ENCODE results near the gene RBMS3.

Gene RBMS3

GRCh38 chr3:29683018-29683993 lies 402.4 kb downstream of the RBMS3 start:
- TF ChIP-seq, protein P1, sequence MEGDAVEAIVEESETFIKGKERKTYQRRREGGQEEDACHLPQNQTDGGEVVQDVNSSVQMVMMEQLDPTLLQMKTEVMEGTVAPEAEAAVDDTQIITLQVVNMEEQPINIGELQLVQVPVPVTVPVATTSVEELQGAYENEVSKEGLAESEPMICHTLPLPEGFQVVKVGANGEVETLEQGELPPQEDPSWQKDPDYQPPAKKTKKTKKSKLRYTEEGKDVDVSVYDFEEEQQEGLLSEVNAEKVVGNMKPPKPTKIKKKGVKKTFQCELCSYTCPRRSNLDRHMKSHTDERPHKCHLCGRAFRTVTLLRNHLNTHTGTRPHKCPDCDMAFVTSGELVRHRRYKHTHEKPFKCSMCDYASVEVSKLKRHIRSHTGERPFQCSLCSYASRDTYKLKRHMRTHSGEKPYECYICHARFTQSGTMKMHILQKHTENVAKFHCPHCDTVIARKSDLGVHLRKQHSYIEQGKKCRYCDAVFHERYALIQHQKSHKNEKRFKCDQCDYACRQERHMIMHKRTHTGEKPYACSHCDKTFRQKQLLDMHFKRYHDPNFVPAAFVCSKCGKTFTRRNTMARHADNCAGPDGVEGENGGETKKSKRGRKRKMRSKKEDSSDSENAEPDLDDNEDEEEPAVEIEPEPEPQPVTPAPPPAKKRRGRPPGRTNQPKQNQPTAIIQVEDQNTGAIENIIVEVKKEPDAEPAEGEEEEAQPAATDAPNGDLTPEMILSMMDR (IDR thresholded peaks at IDR 0.05; ENCODE audit: control extremely low read depth, extremely low read depth, low read depth, missing control alignments) = no peak
- POLR2A ChIA-PET = no interaction called here

DNA sequence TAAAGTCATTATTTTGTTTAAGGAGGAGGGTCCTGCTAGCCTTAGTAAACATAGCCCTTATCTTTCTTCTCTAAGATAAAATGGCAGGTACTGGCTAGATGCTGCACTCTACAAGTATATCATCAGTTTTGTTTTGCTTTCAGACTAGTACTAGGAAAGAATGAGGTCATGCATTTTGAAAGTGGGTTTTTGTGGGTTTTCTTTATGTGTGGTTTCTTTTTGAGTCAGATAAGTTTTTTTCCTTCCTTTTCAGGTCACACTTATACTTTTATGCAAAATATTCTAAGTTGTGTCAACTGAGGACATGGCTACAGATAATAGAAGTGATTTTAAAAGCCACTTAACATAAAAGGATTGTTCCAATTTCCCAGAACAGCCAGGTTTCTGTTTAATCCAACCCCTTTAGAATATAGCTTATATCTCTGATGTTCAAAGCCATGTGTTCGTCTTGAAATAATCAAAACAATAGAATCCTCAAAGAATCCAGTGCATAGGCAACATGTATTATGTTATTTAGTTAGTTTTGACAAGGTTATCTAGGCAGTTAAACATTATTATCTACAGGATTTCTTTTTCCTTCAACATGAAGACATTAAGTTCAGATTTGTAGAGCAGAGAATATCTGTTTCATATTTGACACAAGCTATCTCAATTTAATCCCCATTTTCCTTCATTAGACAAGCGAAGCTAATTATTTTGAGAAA lies 406.2 kb downstream of the RBMS3 start:
- TF ChIP-seq, protein P1 (IDR thresholded peaks at IDR 0.05; ENCODE audit: control extremely low read depth, extremely low read depth, low read depth, missing control alignments) = no peak
- POLR2A ChIA-PET = no interaction called here
- DNase-seq (ENCODE audit: extremely low spot score) = peak; percentile 57
- CTCF ChIA-PET = interaction anchor here (1.2 kb wide), 1 partner anchor 15 kb away, joined by 3 read pairs; no protein-coding TSS in a partner anchor

More at GRCh38 chr3:29683018-29683993, 402.4 kb downstream of the RBMS3 start:
- CTCF ChIA-PET = interaction anchor here (2.0 kb wide), 1 partner anchor 11 kb away, joined by 5 read pairs; no protein-coding TSS in a partner anchor
- peak; percentile 17 for DNase-seq (ENCODE audit: extremely low spot score)

DNA sequence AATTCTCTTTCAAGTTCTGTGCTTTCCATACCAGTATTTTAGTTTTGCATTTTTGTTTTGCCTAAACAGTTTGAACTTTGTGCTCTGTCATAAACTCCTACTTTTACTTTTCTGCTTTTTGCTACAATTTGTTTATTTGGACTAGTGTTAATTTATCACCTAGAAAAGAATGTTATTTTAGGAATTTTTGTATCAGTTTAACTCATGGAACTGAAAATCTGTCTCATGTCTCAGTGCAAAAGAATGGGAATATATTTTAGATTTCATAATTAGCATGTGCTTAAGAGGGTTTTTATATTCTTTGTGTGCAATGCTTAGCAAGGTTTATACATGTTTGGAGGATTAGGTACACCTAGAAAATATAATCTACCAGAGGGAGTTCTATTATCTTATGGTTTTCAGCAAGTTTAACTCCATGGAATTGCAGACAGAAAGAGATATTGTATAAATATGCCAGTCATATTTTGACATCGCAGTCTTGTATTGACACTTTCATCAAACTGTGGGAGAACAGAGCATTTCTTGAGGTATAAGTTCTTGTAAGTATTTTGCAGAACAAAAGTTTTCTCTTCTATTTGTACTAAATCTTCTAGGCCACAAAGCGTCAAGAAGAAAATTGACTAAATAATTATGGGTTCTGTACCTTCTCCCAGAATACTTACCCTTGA lies 409.9 kb downstream of the RBMS3 start:
- CTCF ChIA-PET = no interaction called here
- no peak for DNase-seq (ENCODE audit: extremely low spot score)
- TF ChIP-seq, protein P1 (IDR thresholded peaks at IDR 0.05; ENCODE audit: control extremely low read depth, extremely low read depth, low read depth, missing control alignments) = no peak
- POLR2A ChIA-PET = no interaction called here

GRCh38 chr3:29693863-29694262 lies 413.0 kb downstream of the RBMS3 start:
- ChIA-PET POLR2A (no interaction called here), CTCF (no interaction called here)
- DNase-seq (ENCODE audit: extremely low spot score) = no peak
- TF ChIP-seq, protein P1 (IDR thresholded peaks at IDR 0.05; ENCODE audit: control extremely low read depth, extremely low read depth, low read depth, missing control alignments) = no peak

GRCh38 chr3:29694331-29694730 lies 413.5 kb downstream of the RBMS3 start:
- ChIA-PET CTCF (no interaction called here), POLR2A (no interaction called here)
- no peak for DNase-seq (ENCODE audit: extremely low spot score)
- TF ChIP-seq, protein P1 (IDR thresholded peaks at IDR 0.05; ENCODE audit: control extremely low read depth, extremely low read depth, low read depth, missing control alignments) = no peak

DNA sequence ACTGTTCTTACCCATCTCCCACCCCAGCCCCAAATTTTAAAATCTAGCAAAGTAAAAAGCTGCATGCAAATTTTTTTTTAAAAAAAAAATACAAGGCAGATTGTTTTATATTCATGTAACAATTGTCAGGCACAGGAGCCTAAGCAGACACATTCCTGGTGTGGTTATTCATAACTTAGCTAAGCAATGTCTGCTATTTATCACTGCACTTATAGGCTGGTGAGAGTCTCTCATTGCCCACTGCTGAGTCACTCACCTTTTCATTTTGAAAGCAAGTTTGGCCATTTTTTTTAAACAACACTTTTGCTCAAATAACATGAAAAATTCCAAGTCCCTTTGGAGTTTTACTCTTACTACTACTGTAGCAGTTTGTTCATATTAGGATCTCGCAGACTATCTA lies 413.9 kb downstream of the RBMS3 start:
- TF ChIP-seq, protein P1 (IDR thresholded peaks at IDR 0.05; ENCODE audit: control extremely low read depth, extremely low read depth, low read depth, missing control alignments) = no peak
- no peak for DNase-seq (ENCODE audit: extremely low spot score)
- POLR2A ChIA-PET = no interaction called here
- CTCF ChIA-PET = no interaction called here

Data from GM10248 (cell line).